ENCODE data around the gene C3orf52. TPM values are rescaled to one million over a fixed set of nuclear protein-coding genes. Genes with fewer than 3 reads are reported as not detected.

The C3orf52 gene
- total and polyA plus RNA-seq, 10 of the 15 experiments (the other 5 are each of a cell fraction or from before 2014, with no cell fraction given), result 0.15 to 1.9 (median 0.73) TPM

- TF ChIP-seq ZBTB4 (CRISPR knock-in tag; IDR thresholded peaks at IDR 0.05) (no peak; the same call in 1 of the 2 replicates), NR2F1 (conservative IDR thresholded peaks at IDR 0.05) (no peak), NR2C2 (IDR thresholded peaks at IDR 0.05; ENCODE audit: borderline replicate concordance, control insufficient read depth, insufficient read length, low read depth) (no peak), KLF5 (IDR thresholded peaks at IDR 0.05; ENCODE audit: partially characterized antibody) (no peak), ZBED1 (IDR thresholded peaks at IDR 0.05; ENCODE audit: borderline replicate concordance) (no peak), ZNF24 (IDR thresholded peaks at IDR 0.05) (peak; percentile 60; the same call in 1 of the 2 replicates), BMI1 (IDR thresholded peaks at IDR 0.05; ENCODE audit: borderline replicate concordance) (no peak; the same call in 1 of the 2 replicates), TBL1XR1 (IDR thresholded peaks at IDR 0.05; ENCODE audit: low read depth, low read length) (peak; percentile 71; the same call in 1 of the 2 replicates), NRF1 (conservative IDR thresholded peaks at IDR 0.05; ENCODE audit: low read depth, low read length) (no peak), ZNF207 (IDR thresholded peaks at IDR 0.05; ENCODE audit: borderline replicate concordance) (no peak), POU2F2 (IDR thresholded peaks at IDR 0.05; ENCODE audit: borderline replicate concordance, low read depth, low read length) (no peak), YY1 (IDR thresholded peaks at IDR 0.05; ENCODE audit: low read depth, low read length) (peak; percentile 38; the same call in 1 of the 2 replicates), IKZF1 (conservative IDR thresholded peaks at IDR 0.05) (peak; percentile 1; the same call in 1 of the 2 replicates), MXI1 (IDR thresholded peaks at IDR 0.05; ENCODE audit: low read depth, low read length) (no peak), MEF2B (IDR thresholded peaks at IDR 0.05; ENCODE audit: partially characterized antibody, poor library complexity, severe bottlenecking) (peak; percentile 57), MLLT1 (IDR thresholded peaks at IDR 0.05) (peak; percentile 96; the same call in 1 of the 2 replicates)
- TF ChIP-seq, protein P1, sequence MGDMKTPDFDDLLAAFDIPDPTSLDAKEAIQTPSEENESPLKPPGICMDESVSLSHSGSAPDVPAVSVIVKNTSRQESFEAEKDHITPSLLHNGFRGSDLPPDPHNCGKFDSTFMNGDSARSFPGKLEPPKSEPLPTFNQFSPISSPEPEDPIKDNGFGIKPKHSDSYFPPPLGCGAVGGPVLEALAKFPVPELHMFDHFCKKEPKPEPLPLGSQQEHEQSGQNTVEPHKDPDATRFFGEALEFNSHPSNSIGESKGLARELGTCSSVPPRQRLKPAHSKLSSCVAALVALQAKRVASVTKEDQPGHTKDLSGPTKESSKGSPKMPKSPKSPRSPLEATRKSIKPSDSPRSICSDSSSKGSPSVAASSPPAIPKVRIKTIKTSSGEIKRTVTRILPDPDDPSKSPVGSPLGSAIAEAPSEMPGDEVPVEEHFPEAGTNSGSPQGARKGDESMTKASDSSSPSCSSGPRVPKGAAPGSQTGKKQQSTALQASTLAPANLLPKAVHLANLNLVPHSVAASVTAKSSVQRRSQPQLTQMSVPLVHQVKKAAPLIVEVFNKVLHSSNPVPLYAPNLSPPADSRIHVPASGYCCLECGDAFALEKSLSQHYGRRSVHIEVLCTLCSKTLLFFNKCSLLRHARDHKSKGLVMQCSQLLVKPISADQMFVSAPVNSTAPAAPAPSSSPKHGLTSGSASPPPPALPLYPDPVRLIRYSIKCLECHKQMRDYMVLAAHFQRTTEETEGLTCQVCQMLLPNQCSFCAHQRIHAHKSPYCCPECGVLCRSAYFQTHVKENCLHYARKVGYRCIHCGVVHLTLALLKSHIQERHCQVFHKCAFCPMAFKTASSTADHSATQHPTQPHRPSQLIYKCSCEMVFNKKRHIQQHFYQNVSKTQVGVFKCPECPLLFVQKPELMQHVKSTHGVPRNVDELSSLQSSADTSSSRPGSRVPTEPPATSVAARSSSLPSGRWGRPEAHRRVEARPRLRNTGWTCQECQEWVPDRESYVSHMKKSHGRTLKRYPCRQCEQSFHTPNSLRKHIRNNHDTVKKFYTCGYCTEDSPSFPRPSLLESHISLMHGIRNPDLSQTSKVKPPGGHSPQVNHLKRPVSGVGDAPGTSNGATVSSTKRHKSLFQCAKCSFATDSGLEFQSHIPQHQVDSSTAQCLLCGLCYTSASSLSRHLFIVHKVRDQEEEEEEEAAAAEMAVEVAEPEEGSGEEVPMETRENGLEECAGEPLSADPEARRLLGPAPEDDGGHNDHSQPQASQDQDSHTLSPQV (IDR thresholded peaks at IDR 0.05), result peak; percentile 71; the same call in 1 of the 2 replicates
- TF ChIP-seq, protein P2, sequence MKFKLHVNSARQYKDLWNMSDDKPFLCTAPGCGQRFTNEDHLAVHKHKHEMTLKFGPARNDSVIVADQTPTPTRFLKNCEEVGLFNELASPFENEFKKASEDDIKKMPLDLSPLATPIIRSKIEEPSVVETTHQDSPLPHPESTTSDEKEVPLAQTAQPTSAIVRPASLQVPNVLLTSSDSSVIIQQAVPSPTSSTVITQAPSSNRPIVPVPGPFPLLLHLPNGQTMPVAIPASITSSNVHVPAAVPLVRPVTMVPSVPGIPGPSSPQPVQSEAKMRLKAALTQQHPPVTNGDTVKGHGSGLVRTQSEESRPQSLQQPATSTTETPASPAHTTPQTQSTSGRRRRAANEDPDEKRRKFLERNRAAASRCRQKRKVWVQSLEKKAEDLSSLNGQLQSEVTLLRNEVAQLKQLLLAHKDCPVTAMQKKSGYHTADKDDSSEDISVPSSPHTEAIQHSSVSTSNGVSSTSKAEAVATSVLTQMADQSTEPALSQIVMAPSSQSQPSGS (IDR thresholded peaks at IDR 0.05; ENCODE audit: low read length), result no peak
These were observed 43.9 kb downstream of the C3orf52 start (continued) for GRCh38 chr3:112129925-112130637.
